Effector memory CD8-positive, alpha-beta T cell (primary cell): ENCODE results near the gene NCOA5.

Experiments
- ATAC-seq: fragments of 150-1000 bp; cut with Tn5 transposase; replicated peaks from 2 replicates; pipeline ENCODE4 v1.10.0; 2021; ENCODE audit warnings: mild to moderate bottlenecking, moderate library complexity
- DNase-seq, 3 experiments: peaks; one replicate each; pipeline ENCODE4 v3.0.0; 2021
- H3K27ac Mint-ChIP-seq, 2 donors: one replicate each; pipeline ENCODE4 v1.8.0; 2022; ENCODE audit warnings: mild to moderate bottlenecking in 2 of 2, mixed read lengths in 2 of 2, moderate library complexity in 2 of 2
- H3K27me3 Mint-ChIP-seq, 2 donors: one replicate each; pipeline ENCODE4 v1.8.0; 2022; ENCODE audit warnings: mixed read lengths in 2 of 2
- H3K36me3 Mint-ChIP-seq: one replicate; pipeline ENCODE4 v1.8.0; 2022; ENCODE audit warnings: mild to moderate bottlenecking, moderate library complexity, mixed read lengths; ENCODE audit not compliant: insufficient read depth
- H3K4me1 Mint-ChIP-seq, 2 donors: one replicate each; pipeline ENCODE4 v1.8.0; 2022; ENCODE audit warnings: low read depth in 2 of 2, mixed read lengths in 2 of 2
- H3K4me3 Mint-ChIP-seq, 2 donors: one replicate each; pipeline ENCODE4 v1.8.0; 2022; ENCODE audit warnings: mild to moderate bottlenecking in 2 of 2, mixed read lengths in 2 of 2, moderate library complexity in 2 of 2
- H3K9me3 Mint-ChIP-seq, 2 donors: one replicate each; pipeline ENCODE4 v1.8.0; 2022; ENCODE audit warnings: mixed read lengths in 2 of 2

NCOA5 gene

GRCh38 chr20:46127396-46128010 is 37.7 kb upstream of the NCOA5 start:
- no peak for ATAC-seq
- DNase-seq = no peak
- Mint-ChIP-seq H3K4me3 (no peak overlapping the region), H3K9me3 (no peaks in the 10 kb centered on the region), H3K27ac (no peak overlapping the region), H3K4me1 (peaks cover 0 to under 1% of the 10 kb centered on the region in 2 donors), H3K27me3 (peaks cover 24 to 59% of the 10 kb centered on the region in 2 donors), H3K36me3 (peaks cover 8% of the 10 kb centered on the region)

GRCh38 chr20:46126440-46127056 is 36.8 kb upstream of the NCOA5 start:
- H3K27me3 Mint-ChIP-seq = peaks cover 17 to 54% of the 10 kb centered on the region in 2 donors
- H3K27ac Mint-ChIP-seq = no peak overlapping the region

GRCh38 chr20:46123482-46124245 is 33.9 kb upstream of the NCOA5 start:
- DNase-seq = no peak
- no peaks in the 10 kb centered on the region for H3K9me3 Mint-ChIP-seq
- H3K27me3 Mint-ChIP-seq = peaks cover 5 to 27% of the 10 kb centered on the region in 2 donors
- ATAC-seq = no peak
- no peak overlapping the region for H3K4me3 Mint-ChIP-seq
- H3K4me1 Mint-ChIP-seq = peaks cover 0 to 4% of the 10 kb centered on the region in 2 donors
- H3K27ac Mint-ChIP-seq = no peak overlapping the region
- H3K36me3 Mint-ChIP-seq = peaks cover 10% of the 10 kb centered on the region

More at GRCh38 chr20:46126440-46127056, 36.8 kb upstream of the NCOA5 start:
- H3K4me1 Mint-ChIP-seq = no peaks in the 10 kb centered on the region
- DNase-seq (no peak), ATAC-seq (no peak)
- H3K4me3 Mint-ChIP-seq = no peak overlapping the region
- peaks cover 8% of the 10 kb centered on the region for H3K36me3 Mint-ChIP-seq
- H3K9me3 Mint-ChIP-seq = no peaks in the 10 kb centered on the region

GRCh38 chr20:46122516-46123481 is 33.0 kb upstream of the NCOA5 start:
- H3K4me1 Mint-ChIP-seq = peaks cover 5 to 11% of the 10 kb centered on the region in 2 donors
- no peak overlapping the region for H3K4me3 Mint-ChIP-seq
- H3K27ac Mint-ChIP-seq = no peak overlapping the region
- no peak for ATAC-seq
- H3K27me3 Mint-ChIP-seq = peaks cover 5 to 23% of the 10 kb centered on the region in 2 donors
- no peaks in the 10 kb centered on the region for H3K9me3 Mint-ChIP-seq
- H3K36me3 Mint-ChIP-seq = peaks cover 10% of the 10 kb centered on the region
- DNase-seq = no peak

GRCh38 chr20:46122071-46122470 is 32.3 kb upstream of the NCOA5 start:
- H3K4me3 Mint-ChIP-seq = no peak overlapping the region
- ATAC-seq = no peak
- H3K27me3 Mint-ChIP-seq = peaks cover 5 to 23% of the 10 kb centered on the region in 2 donors
- H3K9me3 Mint-ChIP-seq = no peaks in the 10 kb centered on the region
- peaks cover 6% of the 10 kb centered on the region for H3K36me3 Mint-ChIP-seq
- no peak for DNase-seq
- H3K4me1 Mint-ChIP-seq = peaks cover 8 to 15% of the 10 kb centered on the region in 2 donors
- H3K27ac Mint-ChIP-seq = no peak overlapping the region

GRCh38 chr20:46121184-46121930 is 31.6 kb upstream of the NCOA5 start:
- peak overlapping the region in 1 of 2 donors; percentile 4 for H3K27ac Mint-ChIP-seq

GRCh38 chr20:46120136-46120535 is 30.4 kb upstream of the NCOA5 start:
- Mint-ChIP-seq H3K4me3 (no peak overlapping the region), H3K27me3 (peaks cover 0 to 15% of the 10 kb centered on the region in 2 donors), H3K27ac (no peak overlapping the region), H3K4me1 (peaks cover 8 to 15% of the 10 kb centered on the region in 2 donors), H3K9me3 (no peaks in the 10 kb centered on the region), H3K36me3 (peaks cover 6% of the 10 kb centered on the region)
- DNase-seq (no peak), ATAC-seq (no peak)

More at GRCh38 chr20:46121184-46121930, 31.6 kb upstream of the NCOA5 start:
- Mint-ChIP-seq H3K4me1 (peaks cover 8 to 15% of the 10 kb centered on the region in 2 donors), H3K27me3 (peaks cover 5 to 18% of the 10 kb centered on the region in 2 donors), H3K9me3 (no peaks in the 10 kb centered on the region), H3K4me3 (no peak overlapping the region), H3K36me3 (peaks cover 6% of the 10 kb centered on the region)
- ATAC-seq (no peak), DNase-seq (no peak)

- DNase-seq (no peak), ATAC-seq (no peak)
- Mint-ChIP-seq H3K4me1 (peaks cover 8 to 15% of the 10 kb centered on the region in 2 donors), H3K27ac (peak overlapping the region in 1 of 2 donors; percentile 6), H3K4me3 (peak overlapping the region in 1 of 2 donors; percentile 95), H3K36me3 (peaks cover 2% of the 10 kb centered on the region), H3K9me3 (no peaks in the 10 kb centered on the region), H3K27me3 (peaks cover 0 to 17% of the 10 kb centered on the region in 2 donors)
Measured at GRCh38 chr20:46119547-46119946, 29.8 kb upstream of the NCOA5 start.

- Mint-ChIP-seq H3K4me1 (peaks cover 8 to 15% of the 10 kb centered on the region in 2 donors), H3K27ac (peak overlapping the region; percentile 6 to 59), H3K27me3 (peaks cover 0 to 21% of the 10 kb centered on the region in 2 donors), H3K4me3 (peak overlapping the region; percentile 95 to 97), H3K36me3 (peaks cover 2% of the 10 kb centered on the region), H3K9me3 (no peaks in the 10 kb centered on the region)
- ATAC-seq (peak; percentile 26), DNase-seq (no peak)
Measured at GRCh38 chr20:46119028-46119546, 29.3 kb upstream of the NCOA5 start.

GRCh38 chr20:46118481-46119020 is 28.8 kb upstream of the NCOA5 start:
- Mint-ChIP-seq H3K27me3 (peaks cover 5 to 27% of the 10 kb centered on the region in 2 donors), H3K4me1 (peaks cover 8 to 15% of the 10 kb centered on the region in 2 donors), H3K4me3 (peak overlapping the region; percentile 95 to 97), H3K9me3 (no peaks in the 10 kb centered on the region), H3K27ac (peak overlapping the region; percentile 93 to 94), H3K36me3 (peaks cover 2% of the 10 kb centered on the region)
- DNase-seq (no peak), ATAC-seq (peak; percentile 58)

- ATAC-seq = peak; percentile 89
- Mint-ChIP-seq H3K36me3 (peaks cover 2% of the 10 kb centered on the region), H3K9me3 (no peaks in the 10 kb centered on the region), H3K27ac (peak within 1 kb of the TSS; percentile 93 to 94), H3K4me3 (peak within 1 kb of the TSS; percentile 95 to 97), H3K27me3 (peaks cover 7 to 33% of the 10 kb centered on the region in 2 donors), H3K4me1 (peaks cover 8 to 15% of the 10 kb centered on the region in 2 donors)
- peak; percentile 53 to 56 (median 54) for DNase-seq
Measured at GRCh38 chr20:46117704-46118467, 28.1 kb upstream of the NCOA5 start, which contains the start of gene CD40. Gene CD40, plus strand, starts transcription at chr20:46118314. Its CDS starts 30 bp downstream, at chr20:46118344.
